Activated naive CD4-positive, alpha-beta T cell treated with anti-CD3 and anti-CD28 coated beads, Interleukin-2, amount 50 U/mL, for 16 hours (primary cell): Measurements from ENCODE around the gene HCFC1R1.

Source experiments
- DNase-seq: peaks from one replicate; pipeline ENCODE4 v3.0.0-alpha.2; 2020

Gene HCFC1R1

GRCh38 chr16:3030222-3031212, 6.8 kb upstream of the HCFC1R1 start:
- no peak for DNase-seq

GRCh38 chr16:3029491-3030221, 5.9 kb upstream of the HCFC1R1 start:
- peak; percentile 55 for DNase-seq

- DNase-seq = no peak
Observed at GRCh38 chr16:3028716-3029319, 5.1 kb upstream of the HCFC1R1 start.

GRCh38 chr16:3027983-3028715, 4.4 kb upstream of the HCFC1R1 start:
- DNase-seq = peak; percentile 86

GRCh38 chr16:3027489-3027795, 3.7 kb upstream of the HCFC1R1 start:
- no peak for DNase-seq

GRCh38 chr16:3026609-3027488, 3.1 kb upstream of the HCFC1R1 start:
- no peak for DNase-seq

GRCh38 chr16:3026003-3026378, 2.2 kb upstream of the HCFC1R1 start:
- DNase-seq = no peak

GRCh38 chr16:3025032-3026002, 1.6 kb upstream of the HCFC1R1 start:
- DNase-seq = no peak

- DNase-seq = peak; percentile 34
Observed at GRCh38 chr16:3023415-3023668, 400 bp downstream of the HCFC1R1 start.

GRCh38 chr16:3022684-3023414, 893 bp downstream of the HCFC1R1 start:
- no peak for DNase-seq

GRCh38 chr16:3022208-3022683, 1.5 kb downstream of the HCFC1R1 start:
- DNase-seq = peak; percentile 94

GRCh38 chr16:3021449-3022207, 2.1 kb downstream of the HCFC1R1 start:
- peak; percentile 79 for DNase-seq

- peak; percentile 52 for DNase-seq
Observed at GRCh38 chr16:3020604-3021448, 2.9 kb downstream of the HCFC1R1 start.

GRCh38 chr16:3020247-3020603, 3.5 kb downstream of the HCFC1R1 start, which contains the start of gene TNFRSF12A:
Gene TNFRSF12A (plus strand): TSS chr16:3020368. CDS start chr16:3020398, 30 bp downstream.
- peak; percentile 48 for DNase-seq

GRCh38 chr16:3019594-3020246, 4.0 kb downstream of the HCFC1R1 start:
- DNase-seq = no peak

GRCh38 chr16:3017794-3018506, 5.8 kb downstream of the HCFC1R1 start, which contains the start of gene CLDN6:
Gene CLDN6 (minus strand): TSS chr16:3018183. CDS start chr16:3016021, 2,162 bp downstream.
- DNase-seq = no peak

- DNase-seq = no peak
Observed at GRCh38 chr16:3017344-3017743, 6.4 kb downstream of the HCFC1R1 start.
